Glutamatergic neuron (in vitro differentiated cells): Measurements from ENCODE around the gene TNF. TPM values are rescaled to one million over a fixed set of nuclear protein-coding genes. Genes with fewer than 3 reads are reported as not detected.

Source experiments
- DNase-seq: peaks from one replicate; pipeline ENCODE4 v3.0.0; 2022
- H3K27ac Mint-ChIP-seq: one replicate; pipeline ENCODE4 v1.8.0; 2020; ENCODE audit warnings: mild to moderate bottlenecking, mixed read lengths, inconsistent platforms; ENCODE audit not compliant: unreplicated experiment
- H3K27me3 Mint-ChIP-seq: one replicate; pipeline ENCODE4 v1.8.0; 2020; ENCODE audit warnings: mild to moderate bottlenecking, moderate library complexity, mixed read lengths, inconsistent platforms; ENCODE audit not compliant: unreplicated experiment
- H3K36me3 Mint-ChIP-seq: one replicate; pipeline ENCODE4 v1.8.0; 2020; ENCODE audit warnings: mild to moderate bottlenecking, mixed read lengths, inconsistent platforms; ENCODE audit not compliant: unreplicated experiment
- H3K4me1 Mint-ChIP-seq: one replicate; pipeline ENCODE4 v1.8.0; 2020; ENCODE audit warnings: mild to moderate bottlenecking, low read depth, mixed read lengths, inconsistent platforms; ENCODE audit not compliant: unreplicated experiment
- H3K4me3 Mint-ChIP-seq: one replicate; pipeline ENCODE4 v1.8.0; 2020; ENCODE audit warnings: mild to moderate bottlenecking, mixed read lengths, inconsistent platforms; ENCODE audit not compliant: unreplicated experiment
- H3K9me3 Mint-ChIP-seq: one replicate; pipeline ENCODE4 v1.8.0; 2020; ENCODE audit warnings: mild to moderate bottlenecking, moderate library complexity, mixed read lengths, inconsistent platforms; ENCODE audit not compliant: unreplicated experiment
- CTCF ChIP-seq: fragments of 200-600 bp; sonication (generic); IDR thresholded peaks from one replicate; pipeline ENCODE4 v1.5.0; 2021; ENCODE audit not compliant: partially characterized antibody, unreplicated experiment
- total RNA-seq: library from RNA; stranded (reverse); fragmentation: NEBNext Ultra II Directional; extraction: Animal tissue kit (Norgen Biotek cat#: 25700); gene quantifications from one replicate; pipeline ENCODE4 v1.2.1, GENCODE V29; 2021; ENCODE audit not compliant: unreplicated experiment

Gene TNF
- total RNA-seq, 1 donor from 2014 or later: not detected

- Mint-ChIP-seq H3K36me3 (peaks cover 8% of the 10 kb centered on the region), H3K9me3 (peaks cover 3% of the 10 kb centered on the region), H3K27me3 (peaks cover 8% of the 10 kb centered on the region), H3K4me3 (no peak overlapping the region), H3K27ac (no peak overlapping the region), H3K4me1 (peaks cover 3% of the 10 kb centered on the region)
- no peak for DNase-seq
- TF ChIP-seq CTCF: no peak
These were observed 42.5 kb upstream of the TNF start for GRCh38 chr6:31532644-31533454.

GRCh38 chr6:31533455-31533841 is 41.9 kb upstream of the TNF start:
- H3K27ac Mint-ChIP-seq: no peak overlapping the region
- peaks cover 9% of the 10 kb centered on the region for H3K36me3 Mint-ChIP-seq
- no peak for TF ChIP-seq CTCF
- peaks cover 3% of the 10 kb centered on the region for H3K9me3 Mint-ChIP-seq
- DNase-seq: no peak
- no peak overlapping the region for H3K4me3 Mint-ChIP-seq
- peaks cover 6% of the 10 kb centered on the region for H3K4me1 Mint-ChIP-seq
- peaks cover 5% of the 10 kb centered on the region for H3K27me3 Mint-ChIP-seq

- TF ChIP-seq CTCF: no peak
- H3K27me3 Mint-ChIP-seq: peaks cover 2% of the 10 kb centered on the region
- no peak for DNase-seq
- H3K4me1 Mint-ChIP-seq: peaks cover 11% of the 10 kb centered on the region
- peaks cover 14% of the 10 kb centered on the region for H3K36me3 Mint-ChIP-seq
- H3K9me3 Mint-ChIP-seq: peaks cover 3% of the 10 kb centered on the region
- no peak overlapping the region for H3K27ac Mint-ChIP-seq
- no peak overlapping the region for H3K4me3 Mint-ChIP-seq
These were observed 41.4 kb upstream of the TNF start for GRCh38 chr6:31534011-31534410.

DNA sequence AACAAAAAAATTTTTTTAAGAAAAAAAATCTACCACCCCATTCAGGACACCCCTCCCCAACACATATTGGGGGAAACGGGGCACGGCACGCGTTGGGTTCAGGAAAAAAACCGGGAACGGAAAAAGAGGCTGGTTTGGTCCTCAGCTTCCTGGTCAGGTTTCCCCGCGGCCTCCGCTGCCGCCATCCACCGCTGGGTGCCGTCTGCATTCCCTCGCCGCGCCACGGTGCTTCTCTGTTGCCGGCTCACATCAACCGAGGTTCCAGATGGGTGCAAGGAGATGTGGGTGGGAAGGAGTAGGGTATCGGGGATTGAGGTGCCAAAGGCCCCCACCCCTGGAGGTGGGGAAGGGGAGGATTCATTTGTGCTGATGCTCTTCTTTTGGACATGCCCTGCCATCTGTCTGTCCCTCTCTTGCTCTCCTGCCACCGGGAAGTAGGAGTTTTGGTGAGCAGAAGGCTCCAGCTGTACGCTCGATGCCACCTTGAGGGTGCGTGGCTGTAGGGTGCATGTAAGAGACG is 40.8 kb upstream of the TNF start:
- no peak overlapping the region for H3K4me3 Mint-ChIP-seq
- H3K9me3 Mint-ChIP-seq: peaks cover 7% of the 10 kb centered on the region
- H3K27me3 Mint-ChIP-seq: peaks cover 5% of the 10 kb centered on the region
- H3K36me3 Mint-ChIP-seq: peaks cover 20% of the 10 kb centered on the region
- no peak for DNase-seq
- H3K4me1 Mint-ChIP-seq: peaks cover 17% of the 10 kb centered on the region
- TF ChIP-seq CTCF: no peak
- H3K27ac Mint-ChIP-seq: no peak overlapping the region
